RCC 7860 (cell line): ENCODE data around the gene ROBO2.

Experiments used
- DNase-seq: peaks from one replicate; pipeline ENCODE4 v3.0.0-alpha.2; 2015; ENCODE audit warnings: low spot score
- FAIRE-seq: peaks from 2 replicates; lab custom pipeline; 2012; peaks lifted over from hg19 to GRCh38; lab: Jason Lieb, UNC

The ROBO2 gene

DNA sequence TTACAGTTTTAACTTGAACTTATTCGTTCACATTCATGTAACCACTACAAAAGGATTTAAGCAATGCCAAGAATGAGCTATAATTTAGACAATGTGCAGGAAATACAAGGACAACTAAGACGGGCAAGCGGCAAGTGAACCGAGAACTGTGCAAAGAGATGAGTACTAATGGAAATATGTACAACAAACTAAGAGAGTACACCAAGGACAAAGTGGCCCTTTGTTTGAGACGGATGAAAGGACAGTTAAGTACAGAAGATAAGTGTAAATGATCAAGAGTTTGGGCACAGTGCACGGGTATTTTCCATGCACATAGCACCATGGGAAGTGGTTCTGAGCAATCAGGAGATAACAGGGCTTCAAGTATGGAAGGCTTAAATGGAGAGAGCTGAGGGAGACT lies 281.7 kb downstream of the ROBO2 start:
- no peak for DNase-seq

DNA sequence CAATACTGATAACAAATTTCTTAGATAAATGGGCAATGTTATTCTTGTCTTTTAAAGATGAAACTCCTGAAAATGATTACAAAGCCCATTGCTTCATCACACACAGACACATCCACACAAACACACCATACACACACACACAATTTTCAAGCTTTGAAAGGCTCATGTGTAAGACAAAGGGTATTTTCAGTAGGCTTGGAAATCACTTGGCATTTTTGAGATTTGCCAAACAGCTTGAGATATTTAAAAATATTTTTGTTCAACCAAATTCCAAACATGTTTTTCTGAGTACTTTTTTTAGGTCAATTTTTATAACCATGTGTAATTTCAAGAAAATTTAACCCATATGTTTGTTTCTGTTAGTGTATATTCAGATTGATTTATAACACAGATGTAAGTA lies 283.7 kb downstream of the ROBO2 start:
- FAIRE-seq (no peak), DNase-seq (no peak)

More for the DNA sequence above, 281.7 kb downstream of the ROBO2 start:
- no peak for FAIRE-seq

DNA sequence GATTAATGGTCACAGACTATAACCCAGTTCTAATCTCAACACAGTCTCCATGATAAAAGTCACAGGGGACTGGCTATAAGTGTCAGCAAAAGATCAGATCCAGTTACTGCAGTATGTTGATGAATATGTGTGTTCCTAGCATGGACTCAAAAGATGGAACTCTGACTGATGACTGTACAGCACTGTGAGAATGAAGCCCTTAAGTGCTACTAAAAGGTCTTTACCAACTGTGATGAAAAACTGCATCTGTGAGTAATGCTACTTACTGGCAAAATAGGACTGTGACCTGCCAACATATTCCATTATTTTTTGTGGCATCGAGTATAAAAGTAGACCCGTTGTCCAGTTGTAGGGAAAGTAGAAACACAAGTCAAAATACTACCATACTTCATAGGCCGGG lies 284.2 kb downstream of the ROBO2 start:
- FAIRE-seq (no peak), DNase-seq (no peak)

DNA sequence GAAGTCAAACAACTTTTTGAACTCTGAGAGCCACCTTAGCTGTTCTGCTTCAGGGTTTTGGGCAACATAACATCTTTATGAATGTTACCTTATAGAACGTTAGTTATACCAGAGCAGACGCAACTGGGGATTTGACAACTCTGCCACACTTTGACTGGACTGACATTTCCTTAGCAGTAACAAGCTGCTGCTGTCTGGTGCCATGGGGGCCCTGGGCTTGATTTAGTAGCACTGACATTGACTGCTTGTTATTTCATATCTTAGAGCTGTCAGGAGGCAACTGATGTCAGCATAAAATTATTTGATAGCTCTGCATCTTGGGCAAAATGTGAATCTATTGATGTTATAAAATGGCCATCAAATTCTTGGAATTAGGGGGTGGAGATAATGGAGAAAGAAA lies 285.4 kb downstream of the ROBO2 start:
- DNase-seq = no peak
- FAIRE-seq = no peak

DNA sequence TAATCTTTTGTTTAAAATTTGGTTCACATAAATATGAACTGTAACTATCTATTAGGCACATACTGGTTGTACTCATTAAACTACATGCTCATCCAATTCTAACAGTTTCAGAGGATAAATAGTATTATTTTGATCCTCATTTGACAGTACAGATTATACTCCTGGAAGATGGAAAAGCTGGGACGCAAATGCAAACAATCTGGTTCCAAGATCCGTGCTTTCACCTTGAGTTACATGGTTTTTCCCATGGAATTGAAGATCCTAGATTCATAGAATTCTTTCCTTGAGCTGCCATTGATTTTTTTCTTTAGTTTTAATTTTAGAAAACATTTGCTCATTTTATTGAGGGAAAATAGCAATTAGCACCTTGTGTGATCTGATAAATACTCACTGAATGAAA lies 285.8 kb downstream of the ROBO2 start:
- DNase-seq (no peak), FAIRE-seq (no peak)

DNA sequence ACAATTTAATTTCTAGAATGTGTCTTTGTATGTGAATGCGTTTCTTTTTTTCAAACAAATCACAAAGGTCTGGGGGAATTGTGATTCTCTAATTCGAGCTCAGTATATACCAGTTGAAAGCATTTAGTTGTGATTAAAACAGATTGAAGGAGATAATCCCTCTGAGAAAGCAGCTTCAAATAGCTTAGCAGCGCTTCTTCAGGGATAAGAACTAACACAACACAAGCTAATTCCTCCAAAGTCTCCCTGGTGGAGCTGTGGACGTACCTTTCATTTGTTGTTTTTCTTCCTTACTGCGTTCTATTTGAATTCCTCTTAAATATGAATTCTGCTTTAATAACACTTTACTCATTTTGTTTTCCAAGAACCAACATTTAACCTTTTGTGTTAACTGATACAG lies 286.7 kb downstream of the ROBO2 start:
- FAIRE-seq (no peak), DNase-seq (no peak)

DNA sequence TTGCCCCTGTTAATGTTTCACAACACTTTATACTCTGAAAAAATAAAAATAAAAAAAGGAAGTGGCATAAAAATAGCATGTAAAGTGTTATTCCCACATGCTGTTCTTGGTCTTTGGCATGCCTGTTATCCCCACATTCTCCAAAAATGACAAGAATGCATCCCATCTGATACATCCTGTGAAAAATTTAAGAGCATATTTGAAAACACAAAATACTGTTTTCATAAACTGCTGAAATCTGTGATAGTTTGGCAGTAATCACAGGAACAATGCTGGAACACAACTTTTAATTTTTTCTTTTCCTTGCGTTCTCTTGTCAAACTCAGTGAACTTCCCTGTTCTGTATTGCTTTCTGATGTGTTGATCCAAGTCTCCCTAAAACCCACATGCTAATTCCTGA lies 288.8 kb downstream of the ROBO2 start:
- FAIRE-seq = no peak
- no peak for DNase-seq

DNA sequence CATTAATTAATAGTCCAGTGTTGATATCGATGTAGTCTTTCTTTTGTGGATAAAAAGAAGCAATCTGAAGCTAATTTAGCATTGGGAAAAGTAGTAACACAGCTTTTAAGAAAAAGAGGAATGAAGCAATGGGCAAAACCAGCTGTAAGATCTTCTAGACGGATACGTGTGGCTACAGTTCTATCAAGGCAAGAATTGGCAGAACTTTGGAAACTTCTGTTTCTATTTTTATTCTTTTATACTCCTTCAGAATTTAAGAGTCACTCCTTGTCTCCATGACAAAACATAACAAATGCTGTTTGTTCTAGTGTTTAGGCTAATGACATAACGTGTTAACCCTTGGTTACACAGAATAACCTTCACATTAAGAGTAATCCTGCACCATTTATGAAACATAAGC lies 289.2 kb downstream of the ROBO2 start:
- FAIRE-seq (no peak), DNase-seq (no peak)

DNA sequence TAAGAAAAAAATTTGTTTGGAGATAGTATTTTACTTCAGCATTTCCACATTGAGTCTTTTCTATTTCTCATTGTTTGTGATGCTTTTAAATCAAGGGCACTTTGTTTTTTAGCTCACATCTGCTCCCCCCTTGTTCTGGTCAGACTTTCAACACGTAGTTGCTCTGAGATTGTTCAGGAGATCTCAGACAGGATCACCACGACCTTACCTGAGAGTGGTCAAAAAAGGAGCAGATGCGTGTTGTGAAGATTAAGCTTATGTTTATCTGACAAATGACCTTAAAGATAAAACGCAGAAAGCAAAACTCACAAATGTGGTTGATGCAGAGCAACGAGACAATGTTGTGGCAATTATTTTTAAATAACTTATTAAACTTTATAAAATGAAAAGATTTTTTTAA lies 298.3 kb downstream of the ROBO2 start:
- no peak for FAIRE-seq
- no peak for DNase-seq

DNA sequence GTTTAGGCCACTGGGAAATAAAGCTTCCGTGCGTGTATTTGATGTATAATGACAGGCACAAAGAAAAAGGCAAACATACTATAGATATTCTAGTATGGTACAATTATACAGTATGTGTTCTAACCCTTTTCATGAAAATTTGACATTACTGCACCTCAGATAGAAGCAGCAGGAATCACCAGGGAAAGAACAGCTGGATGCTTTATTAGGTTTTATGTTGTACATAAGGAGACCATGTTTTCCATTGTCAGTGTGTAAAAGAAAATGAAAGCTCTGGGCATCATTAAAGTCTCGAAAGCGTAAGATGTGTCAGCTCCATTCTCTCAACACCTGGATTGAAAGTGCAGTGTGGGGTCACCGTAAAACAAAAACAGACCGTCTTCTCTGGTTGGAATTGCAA lies 302.1 kb downstream of the ROBO2 start:
- no peak for FAIRE-seq

DNA sequence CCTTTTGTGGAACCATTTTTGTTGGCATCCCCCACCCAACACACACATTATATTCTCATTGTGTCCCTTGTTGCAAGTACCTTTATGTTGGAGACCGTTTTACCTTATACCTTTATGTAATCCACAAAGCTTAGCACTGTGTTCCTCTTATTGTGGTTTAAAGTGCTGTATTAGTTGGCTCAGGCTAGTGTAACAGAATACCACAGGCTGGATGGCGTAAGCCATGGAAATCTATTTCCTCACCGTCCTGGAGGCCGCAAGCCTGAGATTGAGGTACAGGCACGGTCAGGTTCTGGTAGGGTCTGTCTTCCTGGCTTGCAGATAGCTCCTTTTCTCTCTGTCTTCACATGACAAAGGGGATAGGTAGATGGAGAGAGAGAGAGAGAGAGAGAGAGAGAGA lies 302.8 kb downstream of the ROBO2 start:
- no peak for DNase-seq
- no peak for FAIRE-seq

More for the DNA sequence above, 302.1 kb downstream of the ROBO2 start:
- no peak for DNase-seq

DNA sequence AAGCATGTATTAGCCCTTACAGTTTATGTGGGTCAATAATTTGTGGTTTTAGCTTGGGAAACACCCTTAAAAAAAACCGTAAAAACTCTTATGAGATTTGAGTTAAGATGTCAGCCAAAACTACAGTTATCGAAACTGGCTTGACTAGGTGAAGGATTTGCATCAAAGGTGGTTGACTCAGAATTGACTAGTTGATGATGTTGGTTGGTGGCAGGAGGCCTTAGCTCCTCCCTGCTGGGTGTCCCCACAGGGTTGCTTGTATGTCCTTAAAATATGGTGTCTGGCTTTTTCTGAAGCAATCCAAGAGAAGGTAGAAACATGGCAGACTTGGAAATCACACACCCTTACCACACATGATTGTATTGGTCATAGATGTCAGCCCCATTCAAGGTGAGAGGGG lies 305.1 kb downstream of the ROBO2 start:
- DNase-seq = no peak
- no peak for FAIRE-seq

DNA sequence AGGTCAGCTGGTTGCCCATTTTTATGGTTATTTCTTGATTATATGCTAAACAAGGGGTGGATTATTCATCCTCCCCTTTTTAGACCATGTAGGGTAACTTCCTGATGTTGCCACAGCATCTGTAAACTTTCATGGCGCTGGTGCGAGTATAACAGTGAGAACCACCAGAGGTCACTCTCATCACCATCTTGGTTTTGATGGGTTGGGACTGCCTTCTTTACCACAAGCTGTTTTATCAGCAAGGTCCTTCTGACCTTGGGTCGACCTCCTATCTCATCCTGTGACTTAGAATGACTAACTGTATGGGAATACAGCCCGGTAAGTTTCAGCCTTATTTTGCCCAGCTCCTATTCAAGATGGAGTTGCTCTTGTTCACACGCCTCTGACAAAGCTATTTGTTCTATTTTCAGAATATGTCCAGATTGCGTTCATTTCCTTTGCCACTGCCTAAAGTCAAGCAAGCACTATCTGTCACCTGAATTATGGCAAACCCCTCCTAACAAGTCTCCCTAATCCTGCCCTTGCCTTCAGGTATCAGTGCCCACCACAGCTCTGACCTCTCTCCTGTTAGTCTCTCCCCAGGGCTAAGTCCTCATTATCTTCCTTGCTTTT lies 308.5 kb downstream of the ROBO2 start:
- FAIRE-seq (no peak), DNase-seq (peak; percentile 14)

DNA sequence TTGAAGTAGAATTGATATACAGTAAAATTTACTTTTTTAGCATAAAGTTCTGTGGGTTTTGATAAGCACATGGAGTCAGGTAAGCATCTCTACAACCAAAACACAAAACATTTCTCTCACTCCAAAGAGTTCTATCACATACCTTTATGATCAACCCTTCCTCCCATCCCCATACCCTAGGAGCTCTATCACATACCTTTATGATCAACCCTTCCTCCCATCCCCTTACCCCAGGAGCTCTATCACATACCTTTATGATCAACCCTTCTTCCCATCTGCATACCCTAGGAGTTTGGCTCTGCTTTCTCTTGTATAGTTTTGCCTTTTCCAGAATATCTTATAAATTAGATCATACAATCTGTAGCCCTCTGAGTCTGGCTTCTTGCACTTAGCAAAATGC lies 315.1 kb downstream of the ROBO2 start:
- FAIRE-seq = no peak
- DNase-seq = no peak

DNA sequence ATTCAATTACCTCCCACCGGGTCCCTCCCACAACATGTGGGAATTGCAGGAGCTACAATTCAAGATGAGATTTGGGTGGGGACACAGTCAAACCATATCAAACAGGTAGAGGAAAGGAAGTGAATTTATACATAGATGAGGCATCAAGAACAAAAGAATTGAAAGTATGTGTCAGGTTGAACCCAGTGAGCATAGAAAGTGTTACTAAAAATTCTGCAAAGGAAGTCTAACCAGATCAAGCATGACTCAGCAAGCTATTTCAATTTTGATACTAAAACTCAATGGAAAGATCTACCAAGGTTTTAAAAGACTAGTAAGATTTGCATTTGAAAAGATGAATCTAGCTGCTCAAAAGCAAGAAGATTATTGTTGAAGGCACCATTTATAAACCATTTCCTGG lies 323.0 kb downstream of the ROBO2 start:
- FAIRE-seq = no peak

DNA sequence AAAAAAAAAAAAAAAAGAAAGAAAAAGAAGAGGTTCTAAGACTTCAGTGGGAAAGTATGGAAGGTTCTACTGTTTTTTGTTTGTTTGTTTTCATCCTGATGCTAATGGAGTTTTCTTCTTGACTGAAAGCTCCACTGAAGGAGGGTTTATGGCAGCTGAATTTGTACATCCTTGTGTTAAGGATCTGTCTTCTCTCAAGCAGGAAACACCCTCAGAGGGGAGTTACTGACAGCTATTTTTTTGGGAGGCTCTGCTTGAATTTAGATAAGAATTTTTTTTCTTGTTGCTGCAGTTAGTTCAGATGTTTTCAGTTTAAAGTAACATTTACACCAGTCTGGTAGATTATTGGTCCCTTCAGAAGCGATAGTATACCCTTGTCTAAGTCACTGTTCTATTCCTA lies 325.3 kb downstream of the ROBO2 start:
- FAIRE-seq = no peak
- no peak for DNase-seq

More for the DNA sequence above, 323.0 kb downstream of the ROBO2 start:
- DNase-seq = no peak

DNA sequence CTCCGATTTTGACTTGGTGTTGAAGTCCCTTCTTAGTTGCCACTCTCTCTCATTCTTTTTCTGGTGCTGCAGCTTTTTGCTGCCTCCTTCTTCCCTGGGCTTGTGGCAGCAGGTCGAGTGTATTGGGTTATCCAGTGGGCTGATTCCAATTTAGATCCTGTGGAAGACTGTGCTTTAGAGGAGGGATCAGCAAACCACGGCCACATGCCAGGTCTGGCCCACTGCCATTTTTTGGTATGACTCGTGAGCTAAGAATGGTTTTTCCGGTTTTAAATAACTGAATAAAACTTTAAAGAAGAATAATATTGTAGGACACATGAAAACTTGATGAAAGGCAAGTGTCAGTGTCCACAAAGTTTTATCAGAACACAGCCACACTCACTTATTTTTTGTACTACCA lies 330.5 kb downstream of the ROBO2 start:
- DNase-seq (no peak), FAIRE-seq (no peak)

DNA sequence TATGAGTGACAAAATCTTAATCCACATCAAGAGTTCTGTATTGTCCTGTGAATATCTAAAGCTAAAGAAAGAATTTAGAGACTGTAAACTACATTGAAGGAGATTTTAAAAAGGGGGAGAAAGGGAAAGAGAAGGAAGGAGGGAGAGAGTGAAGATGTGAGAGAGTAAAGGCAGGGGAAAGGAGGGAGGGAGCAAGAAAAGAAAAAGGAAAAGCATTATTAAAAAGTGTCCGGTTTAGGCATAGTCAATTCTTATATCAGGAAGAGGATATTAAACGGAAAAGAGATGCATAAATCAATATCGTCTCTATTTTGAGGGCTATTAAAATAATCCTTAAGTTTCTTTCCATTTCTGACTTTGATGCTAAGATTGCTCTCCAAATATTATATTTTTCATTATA lies 332.1 kb downstream of the ROBO2 start:
- DNase-seq = no peak
- no peak for FAIRE-seq

DNA sequence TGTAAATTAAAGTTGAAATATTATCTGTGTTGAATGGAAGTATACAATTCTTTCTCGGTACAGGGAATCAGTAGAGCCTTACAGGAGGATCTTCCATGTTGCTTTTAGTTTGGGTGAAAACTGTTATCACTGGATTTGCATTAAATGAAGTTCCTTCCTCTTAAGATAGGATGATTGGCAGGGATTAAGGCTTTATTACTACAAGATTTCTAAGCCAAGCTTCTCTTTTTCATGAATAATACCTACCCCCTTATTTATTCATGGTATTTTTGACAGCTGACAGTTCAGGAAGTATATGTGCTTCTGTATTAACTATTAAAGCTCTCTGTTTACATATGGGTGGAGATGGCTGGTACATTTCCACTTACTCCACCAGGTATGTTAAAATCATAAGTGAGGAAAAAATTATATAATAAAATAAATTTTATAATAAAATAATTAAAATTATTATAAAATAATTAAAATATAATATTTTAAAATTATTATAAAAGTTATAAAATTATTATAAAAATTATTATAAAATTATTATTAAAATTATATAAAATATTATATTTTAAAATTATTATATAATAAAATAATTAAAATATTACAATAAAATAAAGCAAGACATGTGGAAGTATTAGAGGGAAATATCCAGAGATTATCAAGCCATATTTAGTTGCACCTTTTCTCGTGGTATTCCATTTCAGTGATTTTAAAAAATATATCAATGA lies 332.9 kb downstream of the ROBO2 start:
- DNase-seq (no peak), FAIRE-seq (peak; percentile 91)

DNA sequence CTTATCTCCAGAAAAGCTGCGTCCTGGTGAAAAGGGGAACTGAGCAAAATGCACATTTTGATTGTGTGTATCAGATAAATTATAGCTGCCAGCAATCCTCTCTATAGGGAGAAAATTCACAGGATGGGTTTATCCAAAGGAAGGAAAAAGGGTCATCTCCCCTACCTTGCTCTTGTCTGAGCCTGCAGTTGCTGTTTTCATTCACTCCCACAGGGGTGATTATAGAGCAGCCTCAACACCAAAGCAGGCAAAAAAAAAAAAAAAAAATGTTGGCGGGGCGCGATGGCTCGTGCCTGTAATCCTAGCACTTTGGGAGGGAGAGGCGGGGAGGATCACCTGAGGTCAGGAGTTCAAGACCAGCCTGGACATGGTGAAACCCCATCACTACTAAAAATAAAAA lies 333.7 kb downstream of the ROBO2 start:
- DNase-seq = no peak
- FAIRE-seq = no peak

DNA sequence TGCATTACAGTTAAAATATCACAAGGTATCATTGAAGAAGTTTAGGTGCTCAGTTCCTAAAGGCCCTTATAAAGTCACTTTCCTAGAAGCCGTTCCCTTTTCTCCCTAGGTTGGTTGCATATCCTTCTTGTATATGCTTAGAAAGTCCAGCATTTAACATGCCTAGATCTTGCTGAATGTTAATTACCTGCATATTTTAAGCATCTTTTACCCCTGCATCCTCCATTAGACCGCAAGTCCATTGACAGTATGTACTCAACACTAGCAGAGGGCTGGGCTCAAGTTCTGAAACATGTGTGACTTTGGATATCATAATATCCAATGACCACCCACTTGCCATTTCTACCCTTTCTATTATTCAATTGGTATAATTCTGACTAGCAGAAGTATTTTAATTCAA lies 336.6 kb downstream of the ROBO2 start:
- no peak for DNase-seq
- FAIRE-seq = no peak

DNA sequence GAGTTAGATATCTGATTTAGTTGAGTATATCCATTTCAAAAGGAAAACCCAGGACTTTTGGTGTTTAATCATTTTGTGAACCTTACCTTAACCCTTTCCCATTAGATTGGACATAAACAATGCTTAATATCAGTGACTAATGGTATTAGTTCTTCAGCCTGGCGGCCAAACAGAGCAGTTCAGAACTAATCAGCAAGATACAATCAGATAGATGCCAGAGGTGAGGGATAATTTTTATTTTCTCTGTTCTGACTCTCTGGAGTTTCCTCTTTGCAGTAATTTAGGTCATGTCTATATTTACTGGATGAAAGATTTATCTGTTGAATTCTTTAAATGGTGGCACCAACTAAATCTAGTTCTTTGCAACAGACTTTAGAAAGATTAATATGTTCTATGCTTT lies 337.8 kb downstream of the ROBO2 start:
- DNase-seq (no peak), FAIRE-seq (no peak)

DNA sequence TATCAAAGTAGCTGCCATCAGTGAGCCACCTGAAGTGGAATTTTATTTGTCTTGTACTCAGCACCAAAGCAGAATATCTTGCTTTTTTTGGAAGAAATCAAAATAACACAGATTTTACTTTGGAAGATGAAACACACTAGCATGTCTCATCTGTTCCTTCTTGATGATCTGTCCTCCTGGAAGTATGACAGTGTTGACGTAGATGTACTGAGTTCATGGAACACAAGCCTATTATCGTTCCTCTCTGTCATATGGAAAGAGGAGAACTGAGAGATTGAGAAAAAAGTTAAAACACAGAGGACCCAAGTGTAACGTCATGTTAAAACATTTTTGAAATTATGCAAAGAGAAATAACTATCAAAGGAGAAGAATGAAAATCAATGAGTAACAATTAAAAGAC lies 340.2 kb downstream of the ROBO2 start:
- FAIRE-seq (no peak), DNase-seq (no peak)
